ENCODE data around the gene PITPNM3.

DNA sequence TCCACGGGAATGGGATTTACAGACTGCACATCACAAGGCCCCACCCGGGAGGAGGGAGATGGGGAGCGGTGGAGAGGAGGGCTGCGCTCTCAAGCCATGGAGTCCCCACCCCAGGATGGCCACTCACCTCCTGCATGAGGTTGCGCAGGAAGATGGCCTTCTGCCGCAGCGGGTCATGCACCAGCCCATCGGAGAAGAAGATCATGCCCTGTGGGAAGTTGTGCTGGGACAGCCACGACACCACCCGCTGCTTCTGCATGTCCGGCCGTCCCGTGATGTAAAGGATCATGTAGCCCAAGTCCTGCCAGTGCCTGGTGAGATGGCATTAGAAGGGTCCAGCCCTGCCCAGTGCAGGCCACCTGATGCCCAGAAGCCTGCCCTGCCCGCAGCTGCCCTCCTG, 95.1 kb downstream of the PITPNM3 start:
- TF ChIP-seq, protein P1, sequence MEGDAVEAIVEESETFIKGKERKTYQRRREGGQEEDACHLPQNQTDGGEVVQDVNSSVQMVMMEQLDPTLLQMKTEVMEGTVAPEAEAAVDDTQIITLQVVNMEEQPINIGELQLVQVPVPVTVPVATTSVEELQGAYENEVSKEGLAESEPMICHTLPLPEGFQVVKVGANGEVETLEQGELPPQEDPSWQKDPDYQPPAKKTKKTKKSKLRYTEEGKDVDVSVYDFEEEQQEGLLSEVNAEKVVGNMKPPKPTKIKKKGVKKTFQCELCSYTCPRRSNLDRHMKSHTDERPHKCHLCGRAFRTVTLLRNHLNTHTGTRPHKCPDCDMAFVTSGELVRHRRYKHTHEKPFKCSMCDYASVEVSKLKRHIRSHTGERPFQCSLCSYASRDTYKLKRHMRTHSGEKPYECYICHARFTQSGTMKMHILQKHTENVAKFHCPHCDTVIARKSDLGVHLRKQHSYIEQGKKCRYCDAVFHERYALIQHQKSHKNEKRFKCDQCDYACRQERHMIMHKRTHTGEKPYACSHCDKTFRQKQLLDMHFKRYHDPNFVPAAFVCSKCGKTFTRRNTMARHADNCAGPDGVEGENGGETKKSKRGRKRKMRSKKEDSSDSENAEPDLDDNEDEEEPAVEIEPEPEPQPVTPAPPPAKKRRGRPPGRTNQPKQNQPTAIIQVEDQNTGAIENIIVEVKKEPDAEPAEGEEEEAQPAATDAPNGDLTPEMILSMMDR (conservative IDR thresholded peaks at IDR 0.05 in 1 of 2, IDR thresholded peaks at IDR 0.05 in 1 of 2; ENCODE audit: extremely low read depth in 1 of 2, insufficient read depth in 1 of 2, low read depth in 1 of 2, low read length in 2 of 2) = no peak
- TF ChIP-seq EZH2 (IDR thresholded peaks at IDR 0.05; ENCODE audit: borderline replicate concordance, low read length) = no peak
